Activated CD4-positive, alpha-beta T cell treated with anti-CD3 and anti-CD28 coated beads for 24 hours (primary cell): Measurements from ENCODE around the gene POLR3K.
"Not testable (repeated sequence)": the region's sequence is repeated elsewhere in the genome, so short reads cannot be mapped to it uniquely, and the experiment has no call there.

Source experiments
- DNase-seq, 2 donors: peaks; one replicate each; pipeline ENCODE4 v3.0.0-alpha.2; 2020; ENCODE audit warnings: low read depth in 2 of 2

The POLR3K gene

DNA sequence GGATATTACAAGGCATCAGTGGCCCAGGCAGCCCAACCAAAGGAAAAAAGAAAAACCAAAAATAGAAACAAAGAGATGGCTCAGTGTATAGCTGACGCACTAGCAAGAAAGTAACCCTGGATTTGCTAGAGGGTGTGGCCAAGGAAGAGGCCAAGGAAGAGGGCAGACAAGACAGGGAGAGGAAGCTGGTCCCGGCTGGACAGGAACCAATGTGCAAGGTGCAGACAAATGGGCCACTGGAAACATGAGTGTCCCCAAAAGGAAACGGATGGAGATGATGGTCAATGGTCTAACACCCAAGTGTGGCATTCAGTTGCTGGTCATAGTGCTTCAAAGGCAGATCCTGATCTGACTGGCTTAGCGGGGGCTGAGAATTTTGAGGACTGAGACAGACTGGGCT is 10.7 kb downstream of the POLR3K start:
- DNase-seq = no peak

DNA sequence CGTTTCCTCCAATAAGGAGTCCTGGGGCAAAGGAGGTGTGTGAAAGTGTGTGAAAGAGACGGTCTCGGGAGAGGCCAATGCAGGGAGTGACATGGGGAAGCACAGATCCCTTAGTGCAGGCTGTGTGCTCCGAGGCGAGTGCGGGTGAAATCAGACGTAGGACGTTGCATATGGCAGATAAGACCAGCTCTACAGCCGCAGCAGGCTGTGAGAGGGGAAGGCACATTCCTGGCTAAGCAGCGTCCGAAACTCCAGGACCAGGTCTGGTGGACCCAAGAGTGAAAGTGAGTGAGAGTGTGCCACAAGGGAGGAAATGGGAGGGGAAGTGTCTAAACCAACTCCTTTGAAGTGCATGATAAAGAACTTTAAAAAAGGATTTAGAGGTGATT is 11.3 kb downstream of the POLR3K start:
- DNase-seq = no peak

DNA sequence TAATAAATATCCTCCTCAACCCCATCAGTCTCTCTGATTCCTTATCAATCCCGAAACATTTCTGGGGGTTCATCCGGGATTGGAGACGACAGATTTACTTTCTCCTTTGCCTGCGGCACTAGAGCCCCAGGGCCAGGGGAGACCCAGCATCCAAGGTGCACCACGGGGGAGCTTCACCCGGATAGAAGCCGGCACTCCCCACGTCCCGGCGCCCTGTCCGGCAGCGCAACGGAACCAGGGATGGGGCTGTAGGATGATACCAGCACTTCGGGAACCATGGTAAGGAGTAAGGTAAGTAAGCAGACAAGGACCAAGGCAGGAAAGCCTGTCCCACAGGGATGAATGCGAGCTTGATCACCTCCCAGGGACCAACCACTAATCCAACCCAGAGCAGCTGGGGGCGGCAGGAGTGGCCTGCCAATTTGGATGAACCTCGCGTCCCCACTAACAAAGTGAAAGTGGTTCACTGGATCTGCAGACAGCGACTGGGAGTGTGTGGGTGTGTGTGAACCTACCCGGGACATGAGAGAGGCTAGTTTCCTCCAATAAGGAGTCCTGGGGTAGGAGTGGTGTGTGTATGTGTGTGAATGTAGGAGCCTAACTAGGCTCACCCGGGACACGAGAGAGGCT is 11.9 kb downstream of the POLR3K start:
- DNase-seq = no peak

DNA sequence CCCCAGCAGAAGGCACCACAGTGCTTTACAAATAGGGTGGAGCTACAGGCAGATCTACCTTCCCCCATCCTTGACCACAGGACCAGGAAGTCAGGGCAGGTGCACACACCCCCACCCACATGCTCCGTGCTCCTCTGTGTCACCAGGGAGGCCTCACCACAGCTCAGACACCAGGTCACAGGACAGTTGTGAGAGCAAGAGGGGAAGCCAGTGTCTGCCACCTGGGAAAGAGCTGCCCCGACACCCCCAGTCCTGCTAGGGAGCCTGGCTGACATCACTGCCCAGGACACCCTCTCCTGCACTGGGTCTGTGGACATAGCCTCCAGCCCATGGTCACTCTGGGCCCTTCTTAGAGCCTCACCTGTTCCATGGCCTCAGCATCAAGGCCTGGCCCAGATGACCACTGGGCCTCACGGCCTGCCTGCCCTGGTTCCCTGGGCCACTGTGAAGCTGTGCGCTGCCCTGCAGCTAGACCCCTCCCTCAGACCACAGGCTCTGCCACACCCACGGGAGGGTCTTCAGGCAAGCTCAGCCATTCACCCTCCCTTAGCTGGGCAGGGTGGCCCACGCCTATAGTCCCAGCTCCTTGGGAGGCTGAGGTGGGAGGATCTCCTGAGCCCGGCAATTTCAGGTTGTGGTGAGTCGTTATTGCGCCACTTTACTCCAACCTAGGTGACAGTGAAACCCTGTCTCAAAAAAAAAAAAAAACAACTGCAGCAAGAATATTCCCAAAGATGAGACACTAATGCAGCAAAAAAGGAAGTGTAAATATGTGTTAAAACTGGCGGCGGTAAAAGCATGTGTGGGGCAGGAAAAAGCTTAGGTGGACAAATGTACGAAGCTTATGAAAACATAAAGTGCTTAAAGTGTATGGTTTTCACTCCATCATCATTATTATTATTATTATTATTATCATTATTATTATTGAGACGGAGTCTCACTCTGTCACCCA is 14.2 kb downstream of the POLR3K start:
- DNase-seq = no peak

DNA sequence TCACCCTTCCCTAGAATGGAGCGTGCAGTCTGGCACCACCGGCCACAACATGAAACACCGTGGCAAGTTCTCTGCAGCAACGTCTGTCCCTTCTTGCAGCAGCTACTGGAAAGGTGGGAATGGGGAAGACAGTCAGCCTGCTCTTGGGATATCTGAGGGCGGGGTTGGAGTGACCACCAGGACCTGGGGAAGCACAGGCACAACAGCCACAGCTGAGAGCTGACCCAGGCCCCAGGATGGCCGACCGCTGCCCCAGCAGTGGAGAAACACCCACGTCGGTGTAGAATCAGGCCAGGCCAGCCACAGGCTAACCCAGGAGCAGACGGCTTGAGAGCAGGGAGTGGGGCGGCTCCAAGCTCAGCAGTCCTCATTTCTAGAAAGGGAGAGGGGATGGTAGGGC is 15.2 kb downstream of the POLR3K start:
- not testable (repeated sequence) for DNase-seq

DNA sequence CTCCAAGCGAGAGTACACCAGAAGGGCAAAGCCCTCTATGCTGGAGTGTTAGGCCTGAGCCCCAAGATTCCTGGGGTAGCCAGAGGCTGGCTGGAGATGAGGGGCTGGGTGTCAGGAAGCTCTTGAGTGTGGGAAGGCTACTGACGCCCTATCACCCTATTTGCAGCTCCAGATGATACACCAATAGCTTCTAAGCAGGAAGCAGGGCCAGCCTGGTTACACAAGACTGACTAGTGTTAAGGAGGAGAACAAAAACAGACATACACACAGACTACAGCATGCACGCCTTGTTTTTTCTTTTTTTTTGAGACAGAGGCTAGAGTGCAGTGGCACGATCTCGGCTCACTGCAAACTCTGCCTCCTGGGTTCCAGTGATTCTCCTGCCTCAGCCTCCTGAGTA is 15.9 kb downstream of the POLR3K start:
- no peak for DNase-seq

DNA sequence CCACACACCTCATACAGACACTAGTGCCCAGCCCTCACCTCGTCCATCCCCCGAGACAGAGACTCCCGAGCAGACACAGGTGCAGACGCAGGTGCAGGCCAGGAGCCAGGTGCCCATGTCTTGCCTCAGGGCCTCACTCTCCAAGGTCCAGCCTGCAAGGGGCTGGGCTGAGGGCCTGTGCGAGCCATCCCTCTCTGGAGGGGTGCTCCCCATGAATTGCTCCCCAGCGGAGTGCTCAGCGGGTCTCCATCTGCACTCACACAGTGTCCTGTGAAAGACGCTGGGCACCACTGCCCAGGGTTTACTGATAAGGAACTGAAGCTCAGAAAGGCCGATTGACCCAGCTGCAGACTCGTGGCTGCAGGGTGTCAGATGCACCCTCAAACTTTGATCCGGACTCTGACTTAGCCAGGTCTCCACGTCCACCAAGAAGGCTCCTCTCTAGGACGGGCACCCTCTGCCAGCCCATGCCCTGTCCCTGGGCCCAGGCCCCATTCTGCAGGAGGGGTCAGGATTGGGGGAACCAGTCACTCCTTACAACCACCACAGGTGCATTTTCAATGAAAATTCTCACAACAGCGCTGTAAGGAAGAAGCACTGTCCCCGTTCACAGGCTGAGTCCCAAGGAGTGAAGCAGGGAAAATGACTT is 16.9 kb downstream of the POLR3K start:
- no peak for DNase-seq

DNA sequence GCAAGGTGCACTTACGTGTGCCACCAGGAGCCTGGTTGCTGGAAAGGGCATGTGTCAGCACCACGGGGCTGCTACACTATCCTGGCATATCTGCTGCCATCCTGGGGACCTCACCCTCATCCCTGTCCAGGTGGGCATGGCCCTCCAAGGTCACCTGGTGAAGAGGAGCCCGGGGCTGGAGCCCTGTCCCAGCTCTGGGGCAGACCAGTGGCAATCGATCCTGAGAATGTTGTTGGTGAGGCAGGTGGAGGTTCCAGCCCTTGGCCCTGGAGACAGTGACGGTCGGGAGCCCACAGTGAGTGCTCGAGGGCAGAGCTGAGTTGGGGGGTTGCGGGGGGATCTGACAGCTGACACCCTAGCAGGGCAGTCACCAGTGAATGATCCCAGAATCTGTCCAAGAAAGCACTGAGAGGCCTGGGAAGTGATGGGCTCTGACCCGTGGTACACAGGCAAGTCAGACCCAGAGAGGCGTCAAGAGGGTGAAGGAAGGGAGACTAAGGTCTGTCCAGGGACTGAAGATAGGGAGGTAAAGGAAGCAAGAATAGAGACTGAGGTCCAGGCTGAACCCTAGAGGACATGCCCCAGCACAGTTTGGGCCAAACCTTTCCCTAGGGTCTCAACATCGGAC is 17.6 kb downstream of the POLR3K start:
- DNase-seq = no peak

DNA sequence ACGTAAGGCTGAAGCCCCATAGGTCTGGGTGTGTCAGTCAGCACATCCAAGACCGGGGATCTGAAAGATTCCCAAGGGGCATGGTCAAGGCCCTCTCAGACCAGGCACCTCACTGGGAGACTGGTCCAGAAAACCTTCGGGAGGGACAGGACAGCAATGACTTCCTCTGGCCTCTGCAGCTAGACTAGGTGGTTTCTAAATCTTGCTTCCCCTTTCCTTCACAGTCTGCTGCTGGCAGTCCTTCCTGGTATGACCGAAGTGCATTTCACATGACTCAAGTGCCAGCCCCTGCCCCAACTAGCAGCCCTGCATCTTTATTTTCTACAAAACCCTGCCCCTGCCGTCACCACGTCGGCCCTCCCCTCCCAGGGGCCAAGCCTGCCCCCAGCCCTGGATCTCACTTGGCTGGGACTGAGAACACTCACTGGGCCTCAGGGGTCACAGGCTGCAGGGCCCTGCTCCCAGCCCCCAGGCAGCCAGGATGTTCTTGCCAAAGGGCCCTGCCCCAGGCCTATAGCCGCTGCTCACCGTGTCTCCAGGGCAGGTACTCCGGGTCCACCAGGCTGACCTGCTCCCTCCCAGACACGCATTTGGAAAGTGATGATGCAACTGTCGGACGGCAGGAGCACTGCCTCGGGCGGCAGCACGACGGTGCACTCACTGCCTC is 18.3 kb downstream of the POLR3K start:
- DNase-seq = no peak

DNA sequence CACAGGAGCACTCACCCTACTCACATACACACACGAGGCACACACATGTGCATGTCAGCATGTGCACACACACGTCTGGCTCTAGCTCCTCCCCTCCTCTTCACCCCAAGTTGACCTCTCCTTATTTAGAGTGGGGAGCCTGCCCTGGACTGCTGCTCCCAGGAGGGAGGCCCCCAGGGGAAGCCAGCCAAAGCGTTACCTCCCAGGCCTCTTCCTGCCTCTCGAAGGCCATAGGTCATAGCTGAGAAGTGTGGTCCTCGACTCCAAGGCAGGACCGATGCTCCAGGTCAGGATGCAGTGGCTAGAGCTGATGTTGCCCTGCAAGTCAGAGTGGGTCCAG is 18.8 kb downstream of the POLR3K start:
- DNase-seq = no peak

DNA sequence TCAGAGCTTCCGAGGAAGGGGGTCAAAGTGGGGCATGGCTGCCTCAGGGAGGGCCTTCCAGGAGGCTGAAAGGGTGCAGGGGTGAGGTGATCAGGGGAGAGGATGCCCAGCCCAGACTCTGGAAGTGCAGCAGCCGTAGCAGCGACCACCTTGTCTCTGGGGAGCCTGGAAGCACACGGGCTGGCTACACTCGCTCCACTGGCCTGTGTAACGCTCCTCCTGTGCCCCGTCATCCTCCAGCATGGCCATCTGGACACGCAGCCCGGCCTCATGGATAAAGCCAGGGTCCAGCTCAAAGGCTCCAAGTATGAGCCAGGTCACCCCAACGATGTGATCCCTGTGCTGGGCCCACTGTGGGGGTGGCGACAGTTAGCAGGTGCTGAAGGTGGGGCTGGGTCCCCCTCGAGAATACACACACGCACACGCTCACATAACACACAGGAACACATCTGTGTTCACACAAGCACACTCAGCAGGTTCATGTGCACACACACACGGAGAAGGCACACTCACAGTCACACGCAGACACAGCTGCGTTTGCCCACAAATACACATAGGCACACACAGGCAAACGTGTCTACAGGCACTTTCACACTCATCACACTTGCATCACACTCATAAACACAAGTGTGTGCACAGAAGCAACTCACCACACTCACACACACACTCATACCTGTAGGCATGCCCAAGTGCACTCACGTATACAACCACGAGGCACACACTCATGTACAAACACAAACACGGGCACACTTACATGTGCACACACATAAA is 19.3 kb downstream of the POLR3K start:
- no peak for DNase-seq

DNA sequence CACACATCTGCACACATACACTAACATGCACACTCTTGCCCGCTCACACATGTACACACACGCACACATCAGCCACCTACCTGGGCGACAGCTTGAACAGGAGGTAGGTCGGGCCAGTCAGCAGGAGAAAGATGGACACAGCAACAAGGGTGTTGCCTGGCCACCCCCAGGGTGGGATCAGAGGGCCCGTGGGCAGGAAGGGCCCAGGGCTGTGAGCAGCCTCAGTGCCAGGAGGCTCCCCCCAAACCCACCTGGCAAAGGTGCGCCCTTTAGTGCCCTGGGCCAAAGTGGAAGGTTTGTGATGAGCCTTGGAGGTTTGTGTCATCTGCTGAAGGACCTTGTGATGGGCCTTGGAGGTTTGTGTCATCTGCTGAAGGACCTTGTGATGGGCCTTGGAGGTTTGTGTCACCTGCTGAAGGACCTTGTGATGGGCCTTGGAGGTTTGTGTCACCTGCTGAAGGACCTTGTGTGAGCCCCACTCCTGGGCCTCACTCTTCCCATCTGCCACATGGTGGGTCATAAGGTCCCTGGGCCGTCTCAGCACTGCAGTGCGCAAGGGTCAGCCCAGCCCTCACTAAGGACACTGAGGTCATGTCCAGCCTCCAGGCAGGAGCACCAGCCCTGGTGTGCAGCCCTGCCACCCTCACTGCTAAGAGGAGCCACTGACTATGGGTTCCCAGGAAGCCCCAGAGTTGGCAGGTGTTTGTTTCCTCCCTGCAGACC is 20.1 kb downstream of the POLR3K start:
- DNase-seq = not testable (repeated sequence)

DNA sequence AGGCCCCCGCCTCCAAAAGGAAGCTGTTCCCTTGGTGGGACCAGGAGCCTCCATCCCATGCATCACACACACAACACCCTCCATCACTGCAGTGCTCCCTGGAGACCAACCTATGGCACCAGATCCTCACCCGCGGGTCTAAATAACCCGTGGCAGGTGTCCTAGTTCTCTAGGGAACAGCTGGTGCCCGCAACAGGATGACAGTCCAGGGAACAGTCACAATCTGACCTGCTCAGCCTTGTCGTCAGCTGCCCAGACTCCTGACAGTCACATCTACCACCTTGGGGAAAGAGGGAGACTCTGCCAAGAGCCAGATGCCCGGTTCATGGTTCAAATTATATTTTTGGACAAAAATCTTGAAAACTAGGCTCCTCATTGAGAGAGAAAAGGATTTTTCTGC is 22.8 kb downstream of the POLR3K start:
- not testable (repeated sequence) for DNase-seq

DNA sequence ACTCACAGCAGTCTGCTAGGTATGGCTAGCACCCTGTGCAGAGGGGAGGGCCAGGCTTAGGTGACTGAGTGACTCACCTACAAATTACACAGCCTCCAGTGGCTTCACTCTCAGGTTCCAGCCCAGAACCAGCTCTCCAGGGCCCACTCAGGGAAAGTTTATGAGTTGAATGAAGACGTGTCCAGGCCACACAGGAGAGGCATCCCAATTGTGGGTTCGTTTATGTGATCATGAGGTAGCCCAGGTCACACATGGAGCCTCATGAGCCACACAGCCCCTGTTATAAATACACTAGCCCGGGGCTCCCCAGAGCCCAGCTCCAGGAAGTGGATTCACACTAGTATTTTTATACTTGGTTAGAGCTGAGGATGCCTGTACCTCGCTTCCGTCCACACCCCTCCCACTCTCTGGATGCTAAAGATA is 27.5 kb downstream of the POLR3K start:
- not testable (repeated sequence) for DNase-seq

DNA sequence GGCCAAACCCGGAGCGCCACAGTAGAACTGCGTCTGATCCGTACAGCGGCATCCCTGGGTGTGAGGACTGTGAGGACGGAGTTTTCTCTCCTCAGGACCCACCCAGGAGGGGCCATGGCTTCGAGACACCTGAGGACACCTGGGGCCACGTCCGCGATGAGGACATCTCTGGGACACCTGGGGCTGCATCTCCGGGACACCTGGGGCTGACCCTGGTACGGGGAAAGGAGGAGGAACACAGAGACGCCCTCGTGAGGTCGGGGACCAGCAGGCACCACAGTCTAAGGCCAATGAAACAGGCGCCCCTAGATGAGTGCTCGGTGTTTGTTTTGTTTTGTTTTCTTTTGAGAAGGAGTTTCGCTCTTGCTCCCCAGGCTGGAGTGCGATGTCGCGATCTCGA is 29.3 kb downstream of the POLR3K start:
- DNase-seq = not testable (repeated sequence)

DNA sequence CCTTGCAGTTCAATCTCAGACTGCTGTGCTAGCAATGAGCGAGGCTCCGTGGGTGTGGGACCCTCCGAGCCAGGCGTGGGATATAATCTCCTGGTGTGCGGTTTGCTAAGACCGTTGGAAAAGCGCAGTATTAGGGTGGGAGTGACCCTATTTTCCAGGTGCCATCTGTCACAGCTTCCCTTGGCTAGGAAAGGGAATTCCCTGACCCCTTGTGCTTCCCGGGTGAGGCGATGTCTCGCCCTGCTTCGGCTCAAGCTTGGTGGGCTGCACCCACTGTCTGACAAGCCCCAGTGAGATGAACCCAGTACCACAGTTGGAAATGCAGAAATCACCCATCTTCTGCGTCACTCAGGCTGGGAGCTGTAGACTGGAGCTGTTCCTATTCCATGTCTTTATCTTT is 32.5 kb downstream of the POLR3K start:
- DNase-seq = not testable (repeated sequence)

DNA sequence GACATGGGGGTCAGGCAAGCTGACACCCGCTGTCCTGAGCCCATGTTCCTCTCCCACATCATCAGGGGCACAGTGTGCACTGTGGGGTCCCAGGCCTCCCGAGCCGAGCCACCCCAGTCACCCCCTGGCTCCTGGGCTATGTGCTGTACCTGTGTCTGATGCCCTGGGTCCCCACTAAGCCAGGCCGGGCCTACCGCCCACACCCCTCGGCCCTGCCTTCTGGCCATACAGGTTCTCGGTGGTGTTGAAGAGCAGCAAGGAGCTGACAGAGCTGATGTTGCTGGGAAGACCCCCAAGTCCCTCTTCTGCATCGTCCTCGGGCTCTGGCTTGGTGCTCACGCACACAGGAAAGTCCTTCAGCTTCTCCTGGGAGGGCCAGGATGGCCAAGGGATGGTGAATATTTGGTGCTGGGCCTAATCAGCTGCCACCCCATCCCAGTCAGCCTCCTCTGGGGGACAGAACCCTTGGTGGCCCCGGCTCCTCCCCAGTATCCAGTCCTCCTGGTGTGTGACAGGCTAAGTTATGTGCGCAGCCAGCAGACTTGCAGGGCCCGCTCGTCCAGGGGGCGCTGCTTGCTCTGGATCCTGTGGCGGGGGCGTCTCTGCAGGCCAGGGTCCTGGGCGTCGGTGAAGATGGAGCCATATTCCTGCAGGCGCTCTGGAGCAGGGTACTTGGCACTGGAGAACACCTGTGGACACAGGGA is 36.2 kb downstream of the POLR3K start:
- DNase-seq = not testable (repeated sequence)

DNA sequence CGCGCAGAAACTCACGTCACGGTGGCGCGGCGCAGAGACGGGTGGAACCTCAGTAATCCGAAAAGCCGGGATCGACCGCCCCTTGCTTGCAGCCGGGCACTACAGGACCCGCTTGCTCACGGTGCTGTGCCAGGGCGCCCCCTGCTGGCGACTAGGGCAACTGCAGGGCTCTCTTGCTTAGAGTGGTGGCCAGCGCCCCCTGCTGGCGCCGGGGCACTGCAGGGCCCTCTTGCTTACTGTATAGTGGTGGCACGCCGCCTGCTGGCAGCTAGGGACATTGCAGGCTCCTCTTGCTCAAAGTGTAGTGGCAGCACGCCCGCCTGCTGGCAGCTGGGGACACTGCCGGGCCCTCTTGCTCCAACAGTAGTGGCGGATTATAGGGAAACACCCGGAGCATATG is 42.6 kb downstream of the POLR3K start:
- peak; percentile 72 to 92 for DNase-seq

DNA sequence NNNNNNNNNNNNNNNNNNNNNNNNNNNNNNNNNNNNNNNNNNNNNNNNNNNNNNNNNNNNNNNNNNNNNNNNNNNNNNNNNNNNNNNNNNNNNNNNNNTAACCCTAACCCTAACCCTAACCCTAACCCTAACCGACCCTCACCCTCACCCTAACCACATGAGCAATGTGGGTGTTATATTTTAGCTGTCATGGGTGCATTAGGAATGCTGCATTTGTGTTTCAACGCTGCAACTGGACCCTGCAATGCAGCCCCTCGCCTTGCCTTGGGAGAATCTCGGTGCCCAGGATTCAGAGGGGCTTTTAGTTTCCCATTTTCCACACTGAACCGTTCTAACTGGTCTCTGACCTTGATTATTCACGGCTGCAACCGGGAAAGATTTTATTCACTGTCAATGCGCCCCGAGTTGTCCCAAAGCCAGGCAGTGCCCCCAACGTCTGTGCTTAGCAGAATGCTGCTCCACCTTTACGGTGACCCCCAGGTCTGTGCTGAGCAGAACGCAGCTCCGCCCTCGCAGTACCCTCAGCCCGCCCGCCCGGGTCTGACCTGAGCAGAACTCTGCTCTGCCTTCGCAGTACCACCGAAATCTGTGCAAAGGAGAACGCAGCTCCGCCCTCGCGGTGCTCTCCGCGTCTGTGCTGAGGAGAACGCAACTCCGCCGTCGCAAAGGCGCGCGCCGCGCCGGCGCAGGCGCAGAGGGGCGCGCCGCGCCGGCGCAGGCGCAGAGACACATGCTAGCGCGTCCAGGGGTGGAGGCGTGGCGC is 43.3 kb downstream of the POLR3K start:
- no peak for DNase-seq
